Superior temporal gyrus (tissue), 1 donor: ENCODE data around the gene ADK.
"Not testable (repeated sequence)": the region's sequence is repeated elsewhere in the genome, so short reads cannot be mapped to it uniquely, and the experiment has no call there.

Experiments
- DNase-seq: peaks from one replicate; pipeline ENCODE4 v3.0.0-alpha.2; 2016; ENCODE audit errors: extremely low spot score

The ADK gene

GRCh38 chr10:74300074-74300621, 149.1 kb downstream of the ADK start:
- DNase-seq, result not testable (repeated sequence)

DNA sequence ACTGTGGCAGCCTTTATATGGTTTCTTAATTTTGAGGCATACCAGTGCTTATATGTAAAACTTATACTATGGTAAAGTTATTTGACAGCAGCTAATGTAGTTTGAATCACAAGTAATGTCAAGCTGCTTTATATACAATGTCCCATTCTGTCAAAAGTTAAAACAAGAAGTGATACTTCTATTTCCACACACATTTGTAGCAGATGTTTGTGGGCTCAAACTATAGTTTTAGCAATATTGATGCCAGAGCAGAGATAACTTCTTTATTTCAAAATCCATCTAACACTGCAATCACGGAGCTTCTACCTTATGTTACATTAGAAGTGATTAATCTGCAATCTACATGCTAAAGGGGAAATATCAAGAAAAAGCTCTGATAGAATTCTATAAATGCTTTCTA, 149.6 kb downstream of the ADK start:
- DNase-seq, result no peak

DNA sequence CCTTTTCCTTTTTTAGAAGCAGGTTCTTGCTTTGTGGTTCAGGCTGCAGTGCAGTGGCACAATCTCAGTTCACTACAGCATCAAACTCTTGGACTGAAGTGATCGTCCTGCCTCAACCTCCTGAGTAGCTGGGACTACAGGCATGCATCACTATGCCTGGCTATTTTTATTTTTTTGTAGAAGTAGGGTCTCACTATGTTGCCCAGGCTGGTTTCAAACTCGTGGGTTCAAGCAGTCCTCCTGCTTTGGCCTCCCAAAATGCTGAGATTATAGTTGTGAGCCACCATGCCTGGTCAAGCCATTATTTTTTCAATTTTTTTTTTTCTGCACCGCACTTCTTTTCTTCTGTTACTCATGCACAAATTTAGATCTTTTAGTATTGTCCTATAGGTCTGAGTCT, 154.7 kb downstream of the ADK start:
- no peak for DNase-seq

GRCh38 chr10:74306227-74306982, 155.4 kb downstream of the ADK start:
- no peak for DNase-seq

GRCh38 chr10:74307061-74307651, 156.1 kb downstream of the ADK start:
- no peak for DNase-seq

GRCh38 chr10:74310652-74311257, 159.7 kb downstream of the ADK start:
- no peak for DNase-seq

GRCh38 chr10:74314166-74314565, 163.1 kb downstream of the ADK start:
- no peak for DNase-seq

- no peak for DNase-seq
Observed at GRCh38 chr10:74320026-74320425, 169.0 kb downstream of the ADK start.

GRCh38 chr10:74320717-74321116, 169.7 kb downstream of the ADK start:
- no peak for DNase-seq

GRCh38 chr10:74322141-74322540, 171.1 kb downstream of the ADK start:
- no peak for DNase-seq

GRCh38 chr10:74322565-74322964, 171.5 kb downstream of the ADK start:
- no peak for DNase-seq

GRCh38 chr10:74328388-74328787, 177.4 kb downstream of the ADK start:
- no peak for DNase-seq

DNA sequence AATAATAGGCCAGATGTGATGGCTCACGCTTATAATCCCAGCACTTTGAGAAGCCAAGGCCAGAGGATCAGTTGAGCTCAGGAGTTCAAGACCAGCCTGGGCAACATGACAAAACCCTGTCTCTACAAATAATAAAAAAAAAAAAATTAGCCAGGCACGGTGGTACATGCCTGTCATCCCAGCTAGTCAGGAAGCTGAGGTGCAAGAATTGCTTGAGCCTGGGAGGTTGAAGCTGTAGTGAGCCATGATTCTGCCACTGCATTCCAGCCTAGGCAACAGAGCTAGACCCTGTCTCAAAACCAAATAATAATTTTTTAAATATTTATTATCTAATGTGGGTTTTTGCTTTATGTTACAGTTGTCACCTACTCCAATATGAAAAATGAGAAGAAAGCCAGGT, 178.9 kb downstream of the ADK start:
- no peak for DNase-seq

DNA sequence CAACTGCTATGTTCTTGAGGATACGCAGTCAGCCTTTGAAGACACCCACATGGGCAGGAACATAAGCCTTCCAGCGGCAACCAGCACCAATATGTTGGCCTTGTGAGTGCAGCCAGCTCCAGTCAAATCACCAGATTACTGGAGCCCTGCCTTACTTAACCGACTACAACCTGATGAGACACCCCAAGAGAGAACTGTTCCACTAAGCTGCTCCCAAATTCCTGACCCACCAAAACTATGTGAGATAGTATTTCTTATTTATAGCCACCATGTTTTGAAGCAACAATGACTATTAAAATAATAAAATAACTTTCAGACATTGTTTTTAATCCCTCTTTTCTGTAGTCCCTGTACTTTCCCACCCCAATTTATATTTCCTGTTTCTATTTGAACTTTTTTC, 179.6 kb downstream of the ADK start:
- no peak for DNase-seq

DNA sequence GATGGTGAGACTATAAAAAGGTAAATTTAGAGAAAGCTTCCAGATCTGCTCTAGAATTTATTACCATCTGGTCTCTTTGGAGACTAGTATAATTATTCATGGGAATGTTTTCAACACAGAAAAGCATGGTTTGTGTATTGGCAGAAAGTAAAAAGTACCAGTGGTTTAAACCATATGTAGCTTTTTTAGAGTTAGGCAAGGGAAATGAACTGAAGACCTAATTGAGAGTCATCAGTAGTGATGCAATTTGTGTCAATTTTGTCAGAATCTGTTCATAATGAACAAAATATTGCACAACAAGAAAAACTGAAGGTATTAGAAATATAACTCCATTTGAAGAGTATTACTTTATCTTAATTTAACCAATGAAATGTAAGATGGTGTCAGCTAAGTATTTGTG, 181.4 kb downstream of the ADK start:
- DNase-seq, result peak; percentile 20

GRCh38 chr10:74333174-74333573, 182.2 kb downstream of the ADK start:
- DNase-seq, result no peak

DNA sequence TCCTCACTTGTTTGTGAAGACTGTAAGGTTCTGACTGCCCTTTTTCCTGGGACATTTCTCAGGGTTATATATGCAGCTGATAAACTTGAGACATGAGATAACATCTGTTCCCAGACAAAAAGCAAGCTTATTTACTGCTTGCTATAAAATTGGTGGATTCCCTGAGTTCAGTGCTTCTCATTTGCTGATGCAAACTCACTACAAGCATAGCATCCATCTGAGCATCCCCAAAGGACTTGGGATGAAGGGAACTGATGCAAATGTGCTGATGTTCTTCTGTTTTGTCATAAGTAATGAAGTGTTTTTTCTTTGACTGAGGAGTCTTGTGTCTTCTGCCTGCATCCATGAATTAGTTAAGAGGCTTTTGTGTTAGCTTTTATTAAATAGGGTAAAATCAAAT, 183.2 kb downstream of the ADK start:
- DNase-seq, result no peak

- no peak for DNase-seq
Observed at GRCh38 chr10:74335501-74335900, 184.5 kb downstream of the ADK start.

- DNase-seq, result no peak
Observed at GRCh38 chr10:74337330-74338016, 186.5 kb downstream of the ADK start.

- DNase-seq, result no peak
Observed at GRCh38 chr10:74342991-74343390, 192.0 kb downstream of the ADK start.

DNA sequence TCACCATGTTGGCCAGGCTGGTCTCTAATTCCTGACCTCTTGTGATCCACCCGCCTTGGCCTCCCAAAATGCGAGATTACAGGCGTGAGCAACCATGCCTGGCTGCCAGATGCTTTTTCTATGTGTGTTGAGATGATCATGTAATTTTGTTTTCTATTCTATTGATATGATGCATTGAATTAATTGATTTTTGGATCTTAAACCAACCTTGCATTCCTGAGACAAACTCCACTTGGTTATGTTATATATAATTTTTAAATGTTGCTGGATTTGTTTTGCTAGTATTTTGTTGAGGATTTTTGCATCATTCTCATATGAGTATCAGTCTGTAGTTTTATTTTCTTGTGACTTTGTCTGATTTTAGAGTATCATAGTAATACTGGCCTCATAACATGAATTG, 192.8 kb downstream of the ADK start:
- no peak for DNase-seq

- DNase-seq, result no peak
Observed at GRCh38 chr10:74344306-74344705, 193.3 kb downstream of the ADK start.
